Urothelium cell line (cell line): ENCODE data around the gene LRRC32.
"Not testable (repeated sequence)": the region's sequence is repeated elsewhere in the genome, so short reads cannot be mapped to it uniquely, and the experiment has no call there.

Source experiments
- DNase-seq: peaks from one replicate; pipeline ENCODE4 v3.0.0; 2011; ENCODE audit warnings: low spot score, mixed read lengths
- FAIRE-seq: peaks from 2 replicates; lab custom pipeline; 2011; peaks lifted over from hg19 to GRCh38; lab: Jason Lieb, UNC

Gene LRRC32

GRCh38 chr11:76617553-76618265 lies 52.8 kb downstream of the LRRC32 start:
- no peak for DNase-seq
- FAIRE-seq, result no peak

- no peak for DNase-seq
- FAIRE-seq, result no peak
These were observed 53.6 kb downstream of the LRRC32 start for GRCh38 chr11:76616676-76617552.

- DNase-seq, result no peak
- FAIRE-seq, result no peak
These were observed 54.6 kb downstream of the LRRC32 start for GRCh38 chr11:76615950-76616349.

GRCh38 chr11:76614471-76615179 lies 55.9 kb downstream of the LRRC32 start:
- FAIRE-seq (no peak), DNase-seq (no peak)

GRCh38 chr11:76613901-76614300 lies 56.6 kb downstream of the LRRC32 start:
- no peak for DNase-seq
- no peak for FAIRE-seq

- DNase-seq (no peak), FAIRE-seq (no peak)
These were observed 58.3 kb downstream of the LRRC32 start for GRCh38 chr11:76612226-76612625.

- FAIRE-seq (peak; percentile 5), DNase-seq (no peak)
These were observed 59.6 kb downstream of the LRRC32 start for GRCh38 chr11:76610871-76611475.

- no peak for FAIRE-seq
- no peak for DNase-seq
These were observed 60.2 kb downstream of the LRRC32 start for GRCh38 chr11:76610371-76610770.

GRCh38 chr11:76609736-76610370 lies 60.7 kb downstream of the LRRC32 start:
- DNase-seq (no peak), FAIRE-seq (no peak)

- DNase-seq, FAIRE-seq: not testable (repeated sequence)
These were observed 61.6 kb downstream of the LRRC32 start for GRCh38 chr11:76608879-76609460.

- not testable (repeated sequence) for FAIRE-seq, DNase-seq
These were observed 62.3 kb downstream of the LRRC32 start for GRCh38 chr11:76608228-76608627.
